NB4 (cell line): ENCODE measurements around the gene RAB1A.

Source experiments
- DNase-seq: peaks from one replicate; pipeline ENCODE4 v3.0.0; 2010; ENCODE audit warnings: low read depth
- H3K4me3 ChIP-seq: one replicate; pipeline ENCODE4 v1.5.1; 2011; ENCODE audit warnings: mild to moderate bottlenecking, low read depth, low read length, moderate library complexity
- CTCF ChIP-seq: IDR thresholded peaks from one replicate; pipeline ENCODE4 v1.5.1; 2012; ENCODE audit warnings: low read depth, low read length
- MYC ChIP-seq: IDR thresholded peaks from 2 replicates; pipeline ENCODE4 v1.6.1; 2011; ENCODE audit warnings: low read depth, low read length
- POLR2A ChIP-seq: IDR thresholded peaks from 2 replicates; pipeline ENCODE4 v1.6.1; 2011; ENCODE audit warnings: mild to moderate bottlenecking; ENCODE audit not compliant: insufficient read length; ENCODE audit errors: extremely low read depth
- TF ChIP-seq, protein P1 (sequence below): IDR thresholded peaks from 2 replicates; pipeline ENCODE4 v1.6.1; 2011; ENCODE audit warnings: low read depth, low read length

The RAB1A gene

DNA sequence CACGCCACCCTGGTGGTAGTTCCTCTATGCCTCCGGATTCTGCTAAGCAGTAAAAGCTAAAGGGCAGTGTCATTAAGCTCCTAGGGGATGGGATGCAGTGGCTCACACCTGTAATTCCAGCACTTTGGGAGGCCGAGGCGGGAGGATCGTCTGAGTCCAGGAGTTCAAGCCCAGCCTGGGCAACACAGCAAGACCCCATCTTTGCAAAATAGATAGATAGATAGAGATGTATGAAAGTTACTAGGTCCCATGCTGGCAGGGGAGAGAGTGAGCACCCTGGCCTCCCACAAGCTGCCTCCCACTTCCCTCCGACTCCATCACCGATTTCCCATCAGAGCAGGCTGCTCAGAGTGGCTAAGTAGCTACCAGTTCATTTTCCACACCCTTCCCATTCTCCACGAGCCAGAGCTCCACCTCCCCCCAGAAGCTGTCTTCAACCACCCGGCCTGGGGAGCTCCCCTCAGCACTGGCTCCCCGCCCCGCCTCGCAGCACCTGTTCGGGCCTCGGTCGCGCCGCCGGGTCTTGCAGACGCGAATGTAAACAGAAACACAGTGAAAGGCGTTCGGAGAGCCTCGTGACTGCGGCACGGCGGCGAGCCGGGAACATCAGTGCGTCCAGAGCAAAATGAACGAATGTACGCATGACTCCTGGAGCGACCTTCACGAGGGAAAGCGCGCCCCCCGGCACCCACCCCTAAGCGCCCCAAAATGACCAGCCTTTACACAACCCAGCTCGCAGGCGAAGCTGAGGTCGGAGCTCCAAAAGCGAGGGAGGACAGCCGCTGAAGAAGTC is 74.3 kb downstream of the RAB1A start:
- peak; percentile 45 for DNase-seq

GRCh38 chr2:65054749-65055421 is 75.0 kb downstream of the RAB1A start:
- H3K4me3 ChIP-seq: peak overlapping the region; percentile 63
- TF ChIP-seq, protein P1, sequence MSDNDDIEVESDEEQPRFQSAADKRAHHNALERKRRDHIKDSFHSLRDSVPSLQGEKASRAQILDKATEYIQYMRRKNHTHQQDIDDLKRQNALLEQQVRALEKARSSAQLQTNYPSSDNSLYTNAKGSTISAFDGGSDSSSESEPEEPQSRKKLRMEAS: no peak
- TF ChIP-seq POLR2A: no peak
- TF ChIP-seq MYC: no peak
- TF ChIP-seq CTCF: no peak

More for the DNA sequence above, 74.3 kb downstream of the RAB1A start:
- H3K4me3 ChIP-seq: peak overlapping the region; percentile 63
- no peak for TF ChIP-seq POLR2A
- TF ChIP-seq, protein P1: peak; percentile 74

GRCh38 chr2:65053199-65053598 is 76.7 kb downstream of the RAB1A start:
- no peak for TF ChIP-seq POLR2A
- peak; percentile 56; the same call in 1 of the 2 replicates for TF ChIP-seq MYC
- TF ChIP-seq, protein P1: peak; percentile 80
- TF ChIP-seq CTCF: no peak
- no peak overlapping the region for H3K4me3 ChIP-seq
- DNase-seq: peak; percentile 73

More at GRCh38 chr2:65054749-65055421, 75.0 kb downstream of the RAB1A start:
- DNase-seq: no peak

DNA sequence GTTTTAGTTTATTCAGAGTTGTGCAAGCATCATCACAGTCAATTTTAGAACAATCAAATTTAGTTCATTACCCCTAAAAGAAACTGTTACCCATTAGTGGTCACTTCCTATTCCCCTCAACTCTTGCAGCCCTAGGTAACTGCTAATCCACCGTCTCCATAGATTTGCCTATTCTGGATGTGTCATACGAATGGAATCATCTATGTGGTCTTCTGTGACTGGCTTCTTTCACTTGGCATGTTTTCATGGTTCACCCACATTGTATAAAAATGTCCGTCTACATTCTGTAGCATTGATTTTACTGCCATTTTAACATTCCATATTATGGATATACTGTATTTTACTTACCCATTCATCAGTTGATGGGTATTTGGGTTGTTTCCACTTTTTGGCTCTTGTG is 79.0 kb downstream of the RAB1A start:
- no peak for DNase-seq
- no peak for TF ChIP-seq MYC
- no peak for TF ChIP-seq POLR2A
- TF ChIP-seq CTCF: no peak
- TF ChIP-seq, protein P1: no peak
- no peak overlapping the region for H3K4me3 ChIP-seq

GRCh38 chr2:65049010-65049639 is 80.8 kb downstream of the RAB1A start:
- DNase-seq: peak; percentile 41
- no peak overlapping the region for H3K4me3 ChIP-seq
- no peak for TF ChIP-seq MYC
- TF ChIP-seq POLR2A: no peak
- TF ChIP-seq, protein P1: no peak
- TF ChIP-seq CTCF: no peak
